Endothelial cell of umbilical vein (primary cell): ENCODE data around the gene ADAP1. TPM values are rescaled to one million over a fixed set of nuclear protein-coding genes. Genes with fewer than 3 reads are reported as not detected.

Experiments
- BruUV-seq: library from RNA; stranded (reverse); fragments of 400-500 nt; replicated peaks from 2 replicates; lab custom pipeline; 2021; lab: Mats Ljungman, UMichigan
- CTCF ChIA-PET: fragments of 300-600, 350-600 bp; sonication (Branson Sonifier 250); formaldehyde crosslinking; loops from one replicate; lab custom pipeline; 2021; ENCODE audit warnings: antibody characterized with exemption, inconsistent platforms; lab: Charles Lee
- POLR2A ChIA-PET: fragments of 300-600, 350-600 bp; sonication (Branson Sonifier 250); formaldehyde crosslinking; loops from one replicate; lab custom pipeline; 2021; ENCODE audit warnings: antibody characterized with exemption, inconsistent platforms; lab: Charles Lee
- DNase-seq: peaks from one replicate; pipeline ENCODE4 v3.0.0-alpha.2; 2011; ENCODE audit warnings: low read depth, low spot score
- FAIRE-seq: peaks from 2 replicates; lab custom pipeline; 2011; peaks lifted over from hg19 to GRCh38; lab: Jason Lieb, UNC
- H2AFZ ChIP-seq: 2 replicates; pipeline ENCODE4 v1.6.0; 2012; ENCODE audit warnings: low read depth, low read length, control low read depth, inconsistent platforms
- H3K27ac ChIP-seq: 2 replicates; pipeline ENCODE4 v1.5.1; 2011; ENCODE audit warnings: low read depth, mild to moderate bottlenecking, control low read depth, low read length, moderate library complexity; ENCODE audit not compliant: insufficient read depth
- H3K27me3 ChIP-seq, 2 experiments: 2 replicates each; pipeline versions ENCODE4 v1.6.0 to v1.6.1; 2011; ENCODE audit warnings: low read length in 2 of 2, mixed read lengths in 1 of 2; ENCODE audit not compliant: control insufficient read depth in 2 of 2, insufficient read depth in 2 of 2
- H3K36me3 ChIP-seq, 2 experiments: 2 replicates in 1 of 2; 3 replicates in 1 of 2; pipeline ENCODE4 v1.5.1; 2011; ENCODE audit warnings: low read length in 2 of 2, mild to moderate bottlenecking in 1 of 2, moderate library complexity in 1 of 2; ENCODE audit not compliant: control insufficient read depth in 2 of 2, insufficient read depth in 2 of 2; ENCODE audit errors: extremely low read depth in 1 of 2
- H3K4me1 ChIP-seq: 3 replicates; pipeline ENCODE4 v1.5.1; 2011; ENCODE audit warnings: mild to moderate bottlenecking, low read length; ENCODE audit not compliant: control insufficient read depth, insufficient read depth; ENCODE audit errors: extremely low read depth
- H3K4me2 ChIP-seq: 2 replicates; pipeline ENCODE4 v1.6.1; 2011; ENCODE audit warnings: low read length, control low read depth, mixed read lengths; ENCODE audit not compliant: insufficient read depth
- H3K4me3 ChIP-seq, 3 experiments: fragments of 200-600 bp in 1 of 3; sonication (generic), shearing (Covaris generic) in 1 of 3; replicated peaks in 1 of 3; 2 replicates each; pipeline ENCODE4 v1.5.1; 2011 to 2016; ENCODE audit warnings: control low read depth in 3 of 3, low read length in 3 of 3, mild to moderate bottlenecking in 2 of 3, inconsistent platforms in 1 of 3, low read depth in 1 of 3, moderate library complexity in 1 of 3; ENCODE audit not compliant: insufficient read depth in 1 of 3
- H3K79me2 ChIP-seq: 2 replicates; pipeline ENCODE4 v1.6.0; 2012; ENCODE audit warnings: low read length, inconsistent platforms; ENCODE audit not compliant: control insufficient read depth, insufficient read depth
- H3K9ac ChIP-seq: replicated peaks from 2 replicates; pipeline ENCODE3; 2011; ENCODE audit warnings: low read length, control low read depth; ENCODE audit not compliant: insufficient read depth; ENCODE audit errors: extremely low read depth
- H3K9me1 ChIP-seq: replicated peaks from 3 replicates; pipeline ENCODE4 v1.6.0; 2011; ENCODE audit warnings: mild to moderate bottlenecking, low read length; ENCODE audit not compliant: control insufficient read depth, insufficient read depth; ENCODE audit errors: extremely low read depth
- H3K9me3 ChIP-seq: replicated peaks from 2 replicates; pipeline ENCODE4 v1.5.1; 2012; ENCODE audit warnings: low read length, inconsistent platforms; ENCODE audit not compliant: control insufficient read depth, insufficient read depth
- H4K20me1 ChIP-seq: replicated peaks from 2 replicates; pipeline ENCODE3; 2011; ENCODE audit warnings: mild to moderate bottlenecking, low read length; ENCODE audit not compliant: control insufficient read depth, insufficient read depth; ENCODE audit errors: extremely low read depth
- GATA2 ChIP-seq: IDR thresholded peaks from 2 replicates; pipeline ENCODE4 v1.7.0; 2011; ENCODE audit warnings: low read depth, mild to moderate bottlenecking, moderate library complexity, mixed read lengths, low read length; ENCODE audit not compliant: insufficient read length, insufficient read depth
- JUN ChIP-seq: IDR thresholded peaks from 2 replicates; pipeline ENCODE4 v1.6.1; 2011; ENCODE audit warnings: borderline replicate concordance, low read depth; ENCODE audit not compliant: insufficient read length, insufficient read depth
- MYC ChIP-seq: IDR thresholded peaks from one replicate; pipeline ENCODE4 v1.6.1; 2011; ENCODE audit warnings: mild to moderate bottlenecking, low read depth, low read length
- dilution Hi-C: fragments of 300-500 bp; cut with MboI; formaldehyde crosslinking; loops from one replicate; pipeline ENCODE4 v1.15.0; 2019; ENCODE audit warnings: low sequenced_read_pairs; ENCODE audit not compliant: extremely low pct_ligation_motif_present
- intact Hi-C: fragments of 100-400 bp; cut with micrococcal nuclease; formaldehyde crosslinking; loops from one replicate; pipeline ENCODE4 v1.10.0; 2022
- polyA plus RNA-seq, 4 experiments: library from polyadenylated mRNA; depleted of rRNA in 3 of 4; stranded (reverse) in 3 of 4; unstranded in 1 of 4; fragments of >200 nt; gene quantifications; 2 replicates each; pipeline versions ENCODE4 v1.2.1 to v1.2.3, GENCODE V29; 2011 to 2012; ENCODE audit warnings: missing spikeins in 1 of 4
- total RNA-seq: library from RNA; stranded (reverse); gene quantifications from 2 replicates; pipeline ENCODE4 v1.2.3, GENCODE V29; 2021
- TF ChIP-seq, protein P1 (sequence below), 2 donors: IDR thresholded peaks; 1 replicate in 1 of 2; 2 replicates in 1 of 2; pipeline ENCODE4 v1.5.1; 2011; ENCODE audit warnings: low read length in 2 of 2, mild to moderate bottlenecking in 2 of 2, moderate library complexity in 2 of 2, control low read depth in 1 of 2, inconsistent platforms in 1 of 2, low read depth in 1 of 2; ENCODE audit not compliant: insufficient read depth in 1 of 2; ENCODE audit errors: extremely low read depth in 1 of 2
- TF ChIP-seq, protein P2 (sequence below): IDR thresholded peaks from 2 replicates; pipeline ENCODE4 v1.6.1; 2011; ENCODE audit not compliant: insufficient read depth, insufficient read length

Gene ADAP1
- total and polyA plus RNA-seq, 2 donors (not counting 3 experiments of a cell fraction or from before 2014, with no cell fraction given): 0.49 to 0.58 TPM

DNA sequence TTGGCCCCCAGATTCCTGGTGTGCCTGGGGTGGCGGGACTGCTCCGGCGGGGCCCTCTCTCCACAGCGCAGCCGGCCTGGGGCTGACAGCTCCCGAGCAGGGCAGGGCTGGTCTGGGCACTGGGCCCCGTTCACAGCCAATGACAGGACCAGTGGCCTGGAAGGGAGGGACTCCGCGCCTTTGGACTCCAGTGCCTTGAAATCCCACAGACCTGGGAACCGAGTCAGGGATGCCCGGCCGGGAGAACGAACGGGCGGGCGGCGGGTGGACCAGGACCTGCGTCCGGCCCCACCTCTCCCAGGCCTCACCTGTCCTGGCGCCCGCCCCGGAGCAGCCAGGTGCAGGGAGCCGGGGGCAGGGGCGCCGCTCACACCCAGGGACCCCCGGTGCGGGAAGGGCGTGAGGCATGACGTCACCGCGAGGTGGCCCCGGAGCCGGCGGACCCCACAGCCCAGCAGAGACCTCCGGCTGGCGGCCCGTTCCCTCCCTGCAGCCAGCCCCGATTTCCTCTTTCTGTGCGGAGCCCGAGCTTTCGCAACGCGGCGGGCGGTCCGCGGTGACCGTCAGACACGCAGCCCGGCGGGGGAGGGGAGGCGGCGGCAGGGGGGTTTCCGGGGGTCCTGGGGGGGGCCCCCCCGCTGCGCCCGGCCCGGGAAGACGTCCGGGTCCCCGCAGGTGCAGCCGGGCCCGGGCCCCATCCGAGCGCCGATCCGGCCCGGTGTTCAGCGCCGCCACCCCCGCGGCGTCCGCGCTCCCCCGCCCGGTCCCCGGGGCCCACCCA lies 743 bp downstream of the ADAP1 start:
- intact Hi-C loops (loop anchor here (1.0 to 2.0 kb wide), 2 partner anchors 45 to 167 kb away; no protein-coding TSS in a partner anchor), dilution Hi-C loops (no loop called here)
- H3K4me3 ChIP-seq: peak overlapping the region in 1 of 3 experiments; percentile 30
- peaks cover 2 to 4% of the 10 kb centered on the region in 2 experiments for H3K27me3 ChIP-seq
- H2AFZ ChIP-seq: no peak overlapping the region
- CTCF ChIA-PET: interaction anchor here (0.6 to 1.3 kb wide), 5 partner anchors 44 to 683 kb away, joined by 3 to 5 read pairs (median 4); no protein-coding TSS in a partner anchor
- H3K4me1 ChIP-seq: no peaks in the 10 kb centered on the region
- H3K4me2 ChIP-seq: no peak overlapping the region
- no peaks in the 10 kb centered on the region for H4K20me1 ChIP-seq
- no peaks in the 10 kb centered on the region for H3K36me3 ChIP-seq
- no peak for DNase-seq
- TF ChIP-seq GATA2: no peak
- TF ChIP-seq, protein P1, sequence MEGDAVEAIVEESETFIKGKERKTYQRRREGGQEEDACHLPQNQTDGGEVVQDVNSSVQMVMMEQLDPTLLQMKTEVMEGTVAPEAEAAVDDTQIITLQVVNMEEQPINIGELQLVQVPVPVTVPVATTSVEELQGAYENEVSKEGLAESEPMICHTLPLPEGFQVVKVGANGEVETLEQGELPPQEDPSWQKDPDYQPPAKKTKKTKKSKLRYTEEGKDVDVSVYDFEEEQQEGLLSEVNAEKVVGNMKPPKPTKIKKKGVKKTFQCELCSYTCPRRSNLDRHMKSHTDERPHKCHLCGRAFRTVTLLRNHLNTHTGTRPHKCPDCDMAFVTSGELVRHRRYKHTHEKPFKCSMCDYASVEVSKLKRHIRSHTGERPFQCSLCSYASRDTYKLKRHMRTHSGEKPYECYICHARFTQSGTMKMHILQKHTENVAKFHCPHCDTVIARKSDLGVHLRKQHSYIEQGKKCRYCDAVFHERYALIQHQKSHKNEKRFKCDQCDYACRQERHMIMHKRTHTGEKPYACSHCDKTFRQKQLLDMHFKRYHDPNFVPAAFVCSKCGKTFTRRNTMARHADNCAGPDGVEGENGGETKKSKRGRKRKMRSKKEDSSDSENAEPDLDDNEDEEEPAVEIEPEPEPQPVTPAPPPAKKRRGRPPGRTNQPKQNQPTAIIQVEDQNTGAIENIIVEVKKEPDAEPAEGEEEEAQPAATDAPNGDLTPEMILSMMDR (IDR thresholded peaks at IDR 0.05; ENCODE audit: extremely low read depth in 1 of 2, insufficient read depth in 1 of 2, low read depth in 1 of 2, low read length in 2 of 2): no peak
- no peak for TF ChIP-seq MYC
- TF ChIP-seq JUN: no peak
- TF ChIP-seq, protein P2, sequence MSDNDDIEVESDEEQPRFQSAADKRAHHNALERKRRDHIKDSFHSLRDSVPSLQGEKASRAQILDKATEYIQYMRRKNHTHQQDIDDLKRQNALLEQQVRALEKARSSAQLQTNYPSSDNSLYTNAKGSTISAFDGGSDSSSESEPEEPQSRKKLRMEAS: no peak
- no peak for FAIRE-seq
- no peaks in the 10 kb centered on the region for H3K9me3 ChIP-seq
- POLR2A ChIA-PET: interaction anchor here (0.5 kb wide), 1 partner anchor 114 kb away, joined by 6 read pairs; no protein-coding TSS in a partner anchor
- H3K9ac ChIP-seq: no peak overlapping the region
- no peak overlapping the region for H3K27ac ChIP-seq
- no TSS peak for BruUV-seq
- no peaks in the 10 kb centered on the region for H3K79me2 ChIP-seq
- no peaks in the 10 kb centered on the region for H3K9me1 ChIP-seq
